NCI-H524 (cell line): Measurements from ENCODE around the gene EXOC3L1.

ENCODE experiments used
- DNase-seq, 2 experiments: peaks; one replicate each; lab custom pipeline; 2025; lab: John Stamatoyannopoulos, UW

EXOC3L1 gene

DNA sequence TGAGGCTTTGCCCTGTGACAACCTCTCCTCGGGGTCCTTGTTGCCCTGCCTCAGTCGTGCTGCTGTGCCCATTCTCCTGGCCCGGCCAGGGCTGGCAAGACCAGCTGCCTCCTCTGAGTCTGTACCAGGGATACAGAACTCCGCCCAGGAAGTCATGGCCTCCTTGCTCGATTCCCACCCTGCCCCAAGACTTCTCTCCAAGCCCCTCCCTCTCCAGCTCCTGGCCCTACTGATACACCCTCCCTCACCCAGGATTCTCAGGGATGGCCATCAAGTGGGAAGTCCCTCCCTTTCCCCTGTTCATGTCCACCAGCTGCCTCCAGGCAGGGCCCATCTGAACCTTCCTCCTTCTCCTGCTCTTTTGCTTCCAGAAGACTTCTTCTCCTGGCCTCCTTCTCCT lies 25.8 kb upstream of the EXOC3L1 start:
- DNase-seq, result no peak

DNA sequence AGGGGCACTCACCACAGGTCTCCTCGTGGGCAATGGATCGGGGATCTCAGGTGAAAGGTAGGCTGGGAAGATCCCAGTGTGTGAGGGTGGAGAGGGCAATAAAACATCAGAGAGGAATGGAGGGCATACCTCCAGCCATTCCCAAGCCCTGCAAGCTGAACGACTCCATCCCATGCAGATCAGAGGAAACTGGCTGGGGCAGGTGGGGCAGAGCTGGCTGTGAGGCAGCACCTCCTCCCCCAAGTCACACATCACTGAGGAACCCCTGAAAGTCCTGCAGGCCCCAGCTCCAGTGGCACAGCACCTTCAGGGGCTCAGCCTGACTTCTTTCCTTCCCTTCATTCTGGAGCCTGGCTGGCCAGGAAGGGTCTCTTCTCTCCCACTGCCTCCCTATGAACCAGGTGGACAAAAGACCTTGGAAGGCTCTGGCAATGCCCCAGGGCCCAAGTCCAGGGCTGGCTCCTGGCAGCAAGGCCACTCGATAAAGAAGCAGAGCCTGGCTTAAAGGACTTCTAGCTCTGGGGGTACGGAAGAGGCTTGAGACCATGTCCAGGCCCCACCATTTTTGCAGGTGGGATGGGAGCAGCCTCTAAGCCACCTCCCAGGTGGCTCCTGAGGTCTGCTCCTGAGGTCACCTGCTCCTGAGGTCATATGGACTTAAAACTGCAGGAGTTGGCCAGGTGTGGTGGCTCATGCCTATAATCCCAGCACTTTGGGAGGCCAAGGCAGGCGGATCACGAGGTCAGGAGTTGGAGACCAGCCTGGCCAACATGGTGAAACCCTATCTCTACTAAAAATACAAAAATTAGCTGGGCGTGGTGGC lies 23.5 kb upstream of the EXOC3L1 start:
- DNase-seq, result no peak

DNA sequence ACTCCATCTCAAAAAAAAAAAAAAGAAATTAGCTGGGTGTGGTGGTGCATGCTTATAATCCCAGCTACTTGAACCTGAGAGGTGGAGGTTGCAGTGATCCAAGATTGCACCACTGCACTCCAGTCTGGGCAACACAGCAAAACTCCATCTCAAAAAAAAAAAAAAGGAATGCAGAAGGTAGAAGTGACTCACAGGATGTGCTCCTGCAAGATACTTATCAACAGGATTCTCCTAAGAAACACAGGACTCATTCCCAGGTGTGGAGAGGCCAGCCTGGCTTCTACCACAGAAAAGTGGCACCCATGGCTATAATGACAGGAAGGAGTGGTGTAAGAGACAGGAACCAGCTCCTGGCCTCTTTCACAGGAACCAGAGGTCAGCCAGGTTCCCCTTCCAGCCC lies 22.8 kb upstream of the EXOC3L1 start:
- DNase-seq, result no peak

DNA sequence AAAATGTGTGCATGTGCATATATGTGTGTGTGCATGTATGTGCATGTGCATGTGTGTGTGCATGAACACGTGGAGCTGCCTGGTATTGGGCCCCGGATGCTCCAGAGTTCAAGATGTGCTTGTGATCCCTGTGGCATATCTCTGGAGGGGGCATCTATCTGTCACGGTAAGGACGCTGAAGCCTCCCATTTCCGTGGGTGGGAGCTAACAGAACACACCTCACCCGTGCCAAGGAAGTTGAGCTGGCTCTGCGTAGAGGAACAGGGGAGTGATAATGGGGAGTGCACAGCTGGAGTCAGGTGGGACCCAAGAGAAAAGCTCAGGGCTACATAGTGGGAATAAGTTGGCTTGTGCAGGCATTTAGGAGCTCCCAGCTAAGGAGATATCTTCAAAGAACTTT lies 21.7 kb upstream of the EXOC3L1 start:
- DNase-seq, result no peak

DNA sequence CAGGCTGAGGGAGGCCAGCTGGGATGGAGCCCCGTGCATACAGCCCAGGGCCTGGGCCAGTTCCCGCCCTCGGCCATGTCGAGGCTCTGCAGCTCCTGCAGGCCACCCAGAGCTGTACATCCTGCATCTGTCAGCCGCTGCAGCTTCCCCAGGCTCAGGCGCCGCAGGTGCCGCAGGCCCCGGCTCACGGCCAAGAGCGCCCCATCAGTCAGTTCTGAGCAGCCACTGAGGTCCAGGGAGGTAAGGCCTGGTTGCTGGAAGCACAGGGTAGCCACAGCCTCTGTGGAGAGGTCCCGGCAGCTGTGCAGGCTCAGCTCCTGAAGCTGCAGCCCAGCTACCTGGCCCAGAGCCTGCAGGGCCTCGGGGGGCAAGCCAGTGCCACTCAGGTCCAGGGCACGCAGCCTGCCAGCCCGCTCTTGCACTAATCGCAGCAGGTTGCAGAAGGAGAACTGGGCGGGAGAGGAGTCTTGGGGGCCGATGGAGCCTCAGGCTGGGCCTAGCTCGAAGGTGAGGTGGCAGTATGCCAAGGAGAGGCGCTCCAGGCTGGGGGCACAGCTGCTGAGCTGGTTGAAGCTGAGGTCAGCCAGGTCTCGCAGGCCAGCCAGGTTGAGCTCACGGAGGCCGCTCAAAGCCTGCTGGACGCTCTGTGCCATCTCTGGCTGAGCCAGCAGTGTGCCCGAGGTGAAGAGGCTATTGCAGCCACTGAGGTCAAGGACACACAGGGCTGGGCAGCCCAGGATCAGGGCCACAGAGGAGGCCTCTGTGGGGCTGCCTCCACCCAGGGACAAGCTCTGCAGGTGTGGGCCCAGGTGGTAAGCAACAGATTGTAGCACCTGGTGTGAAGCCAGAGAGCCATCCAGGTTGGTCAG lies 20.4 kb upstream of the EXOC3L1 start:
- DNase-seq, result no peak

DNA sequence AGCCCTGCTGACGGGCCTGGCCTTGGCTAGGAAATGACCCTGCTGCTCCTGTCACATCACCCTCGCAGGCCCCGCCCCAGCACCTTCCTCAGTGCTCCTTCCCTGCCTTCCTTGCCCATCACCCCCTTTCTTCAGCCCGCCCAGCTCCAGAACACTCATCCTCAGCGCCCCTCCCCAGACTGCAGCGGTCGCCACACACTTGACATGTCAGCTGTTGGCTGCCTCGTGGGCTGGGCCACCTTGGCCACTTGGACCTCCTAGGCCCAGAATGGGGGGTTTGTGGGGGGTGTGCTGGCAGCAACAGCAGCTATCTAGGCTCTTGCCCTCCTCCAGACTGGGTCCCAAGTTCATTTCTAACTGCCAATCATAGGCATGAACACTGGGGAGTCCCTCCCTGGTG lies 19.6 kb upstream of the EXOC3L1 start:
- DNase-seq, result no peak

DNA sequence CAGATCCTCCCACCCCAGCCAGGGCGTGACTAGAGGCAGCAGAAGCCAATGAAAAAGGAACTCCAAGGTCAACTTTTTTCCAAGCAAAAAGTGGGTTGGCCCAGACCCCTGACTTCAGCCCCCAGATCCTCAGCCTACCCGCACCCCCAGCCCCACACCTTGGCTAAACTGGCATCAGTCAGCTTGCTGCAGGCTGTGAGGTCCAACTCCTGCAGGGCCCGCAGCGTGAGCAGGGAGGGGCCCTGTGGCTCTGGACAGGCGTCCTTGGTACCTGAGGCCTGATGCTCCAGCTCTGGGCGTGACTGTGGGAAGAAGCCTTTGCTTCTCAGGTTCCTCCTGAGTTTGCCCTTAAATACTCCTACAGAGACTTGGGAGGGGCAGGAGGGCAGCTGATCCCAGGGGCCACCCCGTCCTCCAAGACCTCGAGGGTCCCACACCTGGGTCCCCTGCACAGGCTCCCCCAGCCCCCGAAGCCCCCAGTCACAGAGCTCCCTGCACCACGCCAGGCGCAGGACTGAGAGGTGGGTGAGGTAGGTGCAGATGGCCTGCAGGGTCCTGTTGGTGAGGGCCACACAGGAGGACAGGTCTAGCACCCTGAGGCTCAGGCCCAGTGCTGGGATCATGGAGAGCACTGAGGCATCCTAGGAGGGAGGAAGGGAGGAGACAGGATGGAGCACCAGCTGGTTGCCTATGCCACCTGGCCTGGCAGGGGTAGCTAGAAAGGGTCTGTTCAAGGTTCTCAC lies 18.4 kb upstream of the EXOC3L1 start:
- DNase-seq, result no peak

DNA sequence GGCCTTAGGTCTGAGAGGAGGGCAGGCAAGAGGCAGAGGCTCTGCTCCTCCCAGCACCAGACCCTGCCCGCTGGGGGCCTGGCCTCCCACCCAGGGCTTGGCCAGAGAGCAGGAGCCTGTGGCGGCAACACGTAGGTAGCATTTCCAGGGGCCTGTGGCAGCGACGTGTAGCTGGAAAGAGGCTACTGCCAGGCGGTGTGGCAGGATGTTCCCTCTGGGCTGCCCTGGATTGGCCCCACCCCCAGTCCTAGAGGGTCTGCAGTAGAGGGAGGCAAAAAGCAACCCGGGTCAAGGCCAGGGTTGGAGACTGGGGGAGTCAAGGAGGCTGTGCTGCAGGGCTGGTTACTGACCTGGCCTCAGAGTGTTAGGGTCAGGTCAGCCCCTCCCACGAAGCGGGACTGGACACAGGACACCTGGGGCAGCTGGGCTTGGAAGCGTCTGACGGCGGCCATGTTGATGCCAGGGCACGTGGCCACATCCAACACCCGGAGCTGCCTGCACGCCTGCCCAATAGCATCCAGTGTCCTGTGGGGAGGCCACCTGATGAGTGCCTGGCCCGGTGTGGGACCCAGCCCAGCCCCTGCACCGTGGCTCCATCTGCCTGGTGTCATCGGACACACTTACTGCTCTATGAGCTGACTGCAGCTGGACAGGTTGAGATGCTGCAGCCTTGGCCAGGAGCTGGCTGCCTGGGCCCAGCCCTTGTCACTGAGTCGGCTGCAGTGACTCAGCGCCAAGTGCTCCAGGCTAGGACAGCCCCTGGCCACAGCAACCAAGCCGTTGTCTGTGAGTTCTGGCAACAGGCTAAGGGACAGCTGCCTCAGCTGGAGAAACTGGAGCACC lies 17.5 kb upstream of the EXOC3L1 start:
- no peak for DNase-seq

DNA sequence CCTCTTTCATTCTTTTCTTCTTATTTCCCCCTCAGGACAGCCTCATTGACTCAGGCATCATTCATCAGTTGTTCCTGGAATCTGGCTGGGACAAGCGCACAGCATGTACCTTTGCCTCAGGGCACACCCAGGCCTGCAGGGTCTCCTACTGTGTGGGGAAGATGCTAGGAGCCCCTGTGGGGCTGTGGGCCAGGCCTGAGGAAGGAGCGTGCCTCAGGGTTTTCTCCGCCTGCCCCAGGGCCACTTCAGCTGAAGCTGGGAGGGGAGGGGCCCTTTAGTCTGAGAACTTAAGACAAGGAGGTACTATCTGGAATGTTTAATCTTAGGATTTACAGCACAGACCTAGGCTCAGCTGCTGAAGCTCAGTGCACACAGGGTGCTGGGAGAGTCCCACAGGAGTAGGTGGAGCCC lies 16.9 kb upstream of the EXOC3L1 start:
- DNase-seq, result no peak

DNA sequence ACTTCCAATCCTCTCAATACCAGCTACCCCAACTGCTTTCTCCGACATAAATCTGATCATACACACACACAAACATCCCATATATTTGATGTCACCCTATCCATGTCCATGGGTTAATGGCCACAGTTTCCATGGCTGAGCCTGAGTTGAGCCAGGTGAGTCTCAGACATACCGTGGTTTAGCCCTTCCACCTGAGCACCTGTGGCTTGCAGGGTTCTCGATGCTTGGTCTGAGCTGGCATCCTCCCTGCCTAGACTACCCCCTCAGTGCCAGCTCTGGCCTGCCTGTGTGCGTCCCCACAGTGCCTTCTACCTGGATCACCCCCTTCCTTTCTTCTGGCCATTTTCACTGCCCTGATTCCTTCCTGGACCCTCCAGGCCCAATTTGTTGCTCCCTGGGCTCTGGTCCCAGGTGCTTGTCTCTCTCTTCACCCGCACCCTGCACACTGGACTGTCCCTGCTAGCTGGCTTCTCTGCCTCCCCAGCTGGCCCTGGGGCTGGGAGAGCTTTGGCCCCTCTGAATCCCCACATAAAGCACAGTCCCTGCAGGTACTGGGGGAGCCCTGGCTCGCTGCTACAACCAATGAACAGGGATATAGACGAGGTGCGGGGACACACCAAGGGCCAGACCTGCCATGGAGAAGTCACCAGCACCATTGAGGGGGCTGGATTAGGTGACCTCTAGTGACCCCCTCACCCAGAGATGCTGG lies 16.3 kb upstream of the EXOC3L1 start:
- no peak for DNase-seq

DNA sequence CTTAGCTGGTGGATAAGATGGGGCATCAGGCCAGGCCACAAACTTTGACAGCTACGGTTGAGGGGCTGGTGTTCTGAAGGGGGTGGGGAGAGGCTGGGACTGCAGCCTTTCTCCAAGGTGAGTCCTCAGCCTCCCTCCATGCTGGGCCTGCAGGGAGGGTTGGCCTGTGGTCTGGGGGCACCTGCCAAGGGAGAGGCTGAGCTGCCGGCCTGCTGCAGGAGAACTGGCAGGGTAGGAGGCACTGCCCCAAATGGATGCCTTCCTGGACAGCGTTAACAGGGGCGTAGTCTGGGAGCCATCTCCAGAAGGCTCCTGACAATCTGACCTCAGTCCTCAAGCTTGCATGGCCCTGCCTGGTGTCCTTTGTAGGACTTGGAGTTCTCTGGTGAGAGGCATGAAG lies 14.1 kb upstream of the EXOC3L1 start:
- DNase-seq, result no peak

DNA sequence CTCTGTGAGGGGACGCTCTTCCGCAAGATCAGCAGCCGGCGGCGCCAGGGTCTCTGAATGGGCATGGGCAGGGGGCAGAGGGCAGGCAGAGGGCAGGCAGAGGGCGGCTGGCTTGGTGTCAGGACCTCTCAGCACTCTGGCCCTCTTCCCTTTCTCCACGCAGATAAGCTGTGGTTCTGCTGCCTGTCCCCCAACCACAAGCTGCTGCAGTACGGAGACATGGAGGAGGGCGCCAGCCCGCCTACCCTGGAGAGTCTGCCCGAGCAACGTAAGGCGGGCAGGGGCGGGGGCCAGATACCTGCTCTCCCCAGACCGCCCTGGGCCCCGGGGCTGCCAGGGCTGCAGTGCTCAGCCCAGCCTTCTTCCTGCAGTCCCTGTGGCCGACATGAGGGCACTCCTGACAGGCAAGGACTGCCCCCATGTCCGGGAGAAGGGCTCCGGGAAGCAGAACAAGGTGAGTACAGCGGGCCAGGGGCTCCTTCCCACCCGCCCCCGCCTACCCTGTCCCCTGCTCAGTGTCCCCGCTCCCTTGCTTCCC lies 13.1 kb upstream of the EXOC3L1 start:
- no peak for DNase-seq

DNA sequence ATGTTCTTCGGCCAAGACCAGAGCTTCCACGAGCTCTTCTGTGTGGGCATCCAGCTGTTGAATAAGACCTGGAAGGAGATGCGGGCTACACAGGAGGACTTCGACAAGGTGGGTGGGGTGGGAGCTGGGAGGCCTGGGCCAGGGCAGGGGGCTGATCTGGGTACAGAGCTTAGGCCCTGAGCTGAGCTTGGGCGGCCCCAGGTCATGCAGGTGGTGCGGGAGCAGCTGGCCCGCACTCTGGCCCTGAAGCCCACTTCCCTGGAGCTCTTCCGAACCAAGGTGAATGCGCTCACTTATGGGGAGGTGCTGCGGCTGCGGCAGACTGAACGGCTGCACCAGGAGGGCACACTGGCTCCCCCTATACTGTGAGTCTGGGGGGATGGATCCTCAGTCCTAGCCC lies 12.5 kb upstream of the EXOC3L1 start:
- DNase-seq, result no peak

DNA sequence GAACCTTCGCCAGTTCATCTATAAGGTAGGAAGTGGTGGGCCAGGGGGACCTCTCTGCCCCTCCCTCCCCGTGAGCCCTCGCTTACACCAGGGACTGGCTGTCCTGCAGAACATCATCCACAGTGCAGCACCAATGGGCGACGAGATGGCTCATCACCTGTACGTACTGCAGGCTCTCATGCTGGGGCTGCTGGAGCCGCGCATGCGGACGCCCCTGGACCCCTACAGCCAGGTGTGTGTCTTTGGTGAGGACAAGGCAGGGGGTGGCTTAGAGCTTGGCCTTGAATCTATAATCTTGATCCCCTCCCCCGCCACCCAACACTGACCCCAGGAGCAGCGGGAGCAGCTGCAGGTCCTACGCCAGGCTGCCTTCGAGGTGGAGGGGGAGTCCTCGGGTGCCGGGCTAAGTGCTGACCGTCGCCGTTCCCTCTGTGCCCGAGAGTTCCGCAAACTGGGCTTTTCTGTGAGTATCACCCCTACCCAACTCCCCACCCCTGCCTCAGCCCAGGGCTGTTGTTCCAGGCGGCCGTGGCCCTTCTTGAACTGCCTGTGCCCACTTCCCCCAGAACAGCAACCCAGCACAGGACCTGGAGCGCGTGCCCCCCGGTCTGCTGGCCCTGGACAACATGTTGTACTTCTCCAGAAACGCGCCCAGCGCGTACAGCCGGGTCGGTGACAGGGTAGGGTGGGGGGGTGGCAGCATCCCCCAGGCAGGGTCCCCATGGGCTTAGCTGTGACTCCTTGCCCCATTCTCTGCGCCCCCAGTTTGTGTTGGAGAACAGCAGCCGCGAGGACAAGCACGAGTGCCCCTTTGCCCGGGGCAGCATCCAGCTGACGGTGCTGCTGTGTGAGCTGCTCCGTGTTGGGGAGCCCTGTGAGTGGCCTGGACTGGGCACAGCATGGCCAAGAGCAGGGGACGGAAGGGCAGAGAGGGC lies 11.7 kb upstream of the EXOC3L1 start:
- no peak for DNase-seq

DNA sequence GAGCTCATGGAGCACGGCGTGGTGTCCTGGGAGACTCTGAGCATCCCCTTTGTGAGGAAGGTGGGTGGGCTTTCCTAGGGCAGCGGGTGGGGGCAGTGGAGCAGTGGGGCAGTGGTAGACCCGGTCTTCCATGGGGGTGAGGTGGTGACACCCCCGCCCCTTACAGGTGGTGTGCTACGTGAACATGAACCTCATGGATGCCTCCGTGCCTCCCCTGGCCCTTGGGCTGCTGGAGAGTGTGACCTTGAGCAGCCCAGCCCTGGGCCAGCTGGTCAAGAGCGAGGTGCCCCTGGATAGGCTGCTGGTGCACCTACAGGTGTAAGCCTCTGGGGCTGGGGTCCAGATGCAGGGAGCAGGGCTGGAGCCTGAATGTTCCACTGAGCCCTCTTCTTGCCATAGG lies 10.6 kb upstream of the EXOC3L1 start:
- no peak for DNase-seq

DNA sequence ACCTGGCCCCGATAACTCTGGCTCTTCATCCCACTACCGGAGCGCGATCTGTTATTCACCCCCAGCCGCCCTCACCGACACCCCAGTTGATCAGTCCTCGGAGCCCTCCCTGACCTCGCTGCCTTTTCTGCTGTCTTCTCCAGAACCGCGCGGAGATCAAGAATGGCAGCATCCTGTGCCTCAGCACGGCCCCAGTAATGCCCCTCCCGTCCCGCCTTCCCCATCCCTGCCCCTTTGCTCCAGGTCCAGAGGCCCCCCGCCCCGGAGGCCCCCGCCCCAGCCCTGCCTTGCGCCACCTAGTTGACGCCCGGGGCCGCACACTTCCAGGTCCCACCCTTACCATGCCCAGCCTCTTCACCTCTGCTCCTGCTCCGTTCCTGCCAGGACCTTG lies 9.9 kb upstream of the EXOC3L1 start:
- no peak for DNase-seq

DNA sequence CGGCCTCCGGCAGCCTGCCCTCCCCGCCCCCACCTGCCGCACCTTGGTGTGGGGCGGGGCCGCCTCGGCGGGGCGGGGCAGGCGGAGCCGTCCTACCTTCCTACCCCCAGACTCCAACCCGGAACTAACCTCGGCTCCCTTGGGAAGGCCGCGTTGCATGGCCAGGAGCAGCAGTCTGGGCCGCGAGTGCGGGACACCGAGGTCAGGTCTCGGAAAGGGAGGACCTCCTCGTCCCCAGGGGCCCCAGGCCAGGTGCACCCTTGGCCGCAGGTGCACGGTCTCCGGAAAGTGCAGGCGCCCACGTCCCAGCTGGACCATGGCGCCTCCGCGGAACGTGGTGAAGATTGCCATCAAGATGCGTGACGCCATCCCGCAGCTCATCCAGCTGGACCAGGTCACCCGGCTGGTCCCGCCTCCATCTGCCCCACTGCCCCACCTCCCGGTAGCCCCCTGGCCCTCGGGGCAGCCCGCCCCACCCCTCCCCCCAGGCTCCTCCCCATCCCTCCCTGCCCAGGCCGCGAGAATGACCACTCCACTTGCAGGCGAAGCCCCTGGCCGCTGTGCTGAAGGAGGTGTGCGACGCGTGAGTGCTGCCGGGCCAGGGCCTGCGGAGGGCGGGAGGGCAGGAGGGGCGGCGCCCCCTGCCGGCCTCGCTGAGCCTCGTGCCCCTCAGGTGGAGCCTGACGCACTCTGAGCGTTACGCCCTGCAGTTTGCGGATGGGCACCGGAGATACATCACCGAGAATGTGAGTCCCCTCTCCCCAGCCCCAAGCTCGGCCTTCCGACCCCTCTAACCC lies 9.3 kb upstream of the EXOC3L1 start, which contains the start of gene ELMO3:
TSS of gene ELMO3 (plus strand) at position 121 of the 797 bp plus-strand sequence. CDS start at position 317, 196 bp downstream.
- DNase-seq, result no peak

DNA sequence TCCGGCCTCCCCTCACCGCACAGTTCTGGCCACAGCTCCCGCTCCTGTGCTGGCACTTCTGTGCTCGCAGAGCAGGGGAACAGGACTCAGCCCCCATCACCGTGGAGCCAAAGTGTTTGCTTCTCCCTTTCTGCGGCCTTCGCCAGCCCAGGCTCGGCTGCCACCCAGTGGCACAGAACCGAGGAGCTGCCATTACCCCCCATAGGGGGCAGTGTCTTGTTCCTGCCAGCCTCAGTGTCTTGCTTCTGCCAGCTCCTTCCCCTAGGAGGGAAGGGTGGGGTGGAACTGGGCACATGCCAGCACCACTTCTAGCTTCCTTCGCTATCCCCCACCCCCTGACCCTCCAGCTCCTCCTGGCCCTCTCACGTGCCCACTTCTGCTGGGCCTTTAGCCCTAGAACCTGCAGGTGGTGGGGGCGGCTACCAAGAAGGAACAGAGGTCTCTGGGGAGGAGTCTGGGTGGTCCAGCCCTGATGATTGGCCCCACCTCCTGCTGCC lies 8.3 kb upstream of the EXOC3L1 start:
- peak in 1 of 2 experiments; percentile 53 for DNase-seq
